ACC112 (cell line): ENCODE results near the gene DHH.

Experiments used
- H2AFZ ChIP-seq: fragments of 200-600 bp; sonication (generic); one replicate; pipeline ENCODE4 v1.6.0; 2017; ENCODE audit warnings: antibody characterized with exemption, low read length; ENCODE audit not compliant: unreplicated experiment
- H3K27ac ChIP-seq: fragments of 200-600 bp; sonication (generic); 2 replicates; pipeline ENCODE4 v1.5.1; 2014; ENCODE audit warnings: low read depth, mild to moderate bottlenecking, antibody characterized with exemption, low read length, moderate library complexity
- H3K27me3 ChIP-seq: fragments of 200-600 bp; sonication (generic); 2 replicates; pipeline ENCODE4 v1.6.1; 2014; ENCODE audit warnings: mild to moderate bottlenecking, antibody characterized with exemption, low read length, moderate library complexity, mixed read lengths; ENCODE audit not compliant: insufficient read depth
- H3K36me3 ChIP-seq: fragments of 200-600 bp; sonication (generic); 2 replicates; pipeline ENCODE4 v1.6.1; 2016; ENCODE audit warnings: mild to moderate bottlenecking, antibody characterized with exemption, low read length, moderate library complexity, mixed read lengths; ENCODE audit not compliant: insufficient read depth
- H3K4me1 ChIP-seq: fragments of 200-600 bp; sonication (generic); one replicate; pipeline ENCODE4 v1.6.1; 2016; ENCODE audit warnings: low read length, mixed read lengths; ENCODE audit not compliant: insufficient read depth, unreplicated experiment, control insufficient read depth
- H3K4me3 ChIP-seq: fragments of 200-600 bp; sonication (generic); 2 replicates; pipeline ENCODE4 v1.5.1; 2014; ENCODE audit warnings: mild to moderate bottlenecking, low read depth, low read length
- H3K79me2 ChIP-seq: fragments of 200-600 bp; sonication (generic); one replicate; pipeline ENCODE4 v1.6.0; 2016; ENCODE audit warnings: low read length; ENCODE audit not compliant: control insufficient read depth, unreplicated experiment, insufficient read depth

DHH gene

GRCh38 chr12:49092086-49092815, 2.4 kb downstream of the DHH start:
- peak overlapping the region; percentile 66 for H3K4me3 ChIP-seq
- H3K36me3 ChIP-seq, result no peaks in the 10 kb centered on the region; the same call in 1 of the 2 replicates
- peaks cover 26% of the 10 kb centered on the region for H3K4me1 ChIP-seq
- peaks cover 55% of the 10 kb centered on the region for H3K27me3 ChIP-seq
- H3K79me2 ChIP-seq, result no peaks in the 10 kb centered on the region
- no peak overlapping the region for H2AFZ ChIP-seq
- no peak overlapping the region for H3K27ac ChIP-seq

GRCh38 chr12:49091836-49092085, 2.8 kb downstream of the DHH start:
- H3K4me3 ChIP-seq, result peak overlapping the region; percentile 66
- H3K4me1 ChIP-seq, result peaks cover 26% of the 10 kb centered on the region
- no peak overlapping the region for H2AFZ ChIP-seq
- H3K27me3 ChIP-seq, result peaks cover 55% of the 10 kb centered on the region
- no peaks in the 10 kb centered on the region for H3K79me2 ChIP-seq
- no peaks in the 10 kb centered on the region for H3K36me3 ChIP-seq
- H3K27ac ChIP-seq, result no peak overlapping the region

- H3K4me1 ChIP-seq, result peaks cover 26% of the 10 kb centered on the region
- H2AFZ ChIP-seq, result no peak overlapping the region
- H3K27me3 ChIP-seq, result peaks cover 55% of the 10 kb centered on the region
- no peaks in the 10 kb centered on the region for H3K36me3 ChIP-seq
- H3K4me3 ChIP-seq, result no peak overlapping the region
- no peak overlapping the region for H3K27ac ChIP-seq
- H3K79me2 ChIP-seq, result no peaks in the 10 kb centered on the region
Measured at GRCh38 chr12:49091056-49091835, 3.4 kb downstream of the DHH start.

GRCh38 chr12:49089821-49090773, 4.5 kb downstream of the DHH start:
- Histone ChIP-seq H2AFZ (peak overlapping the region; percentile 35), H3K4me3 (peak overlapping the region; percentile 77), H3K27me3 (peaks cover 54% of the 10 kb centered on the region), H3K4me1 (peaks cover 26% of the 10 kb centered on the region), H3K27ac (no peak overlapping the region), H3K36me3 (no peaks in the 10 kb centered on the region), H3K79me2 (no peaks in the 10 kb centered on the region)

GRCh38 chr12:49088932-49089330, 5.7 kb downstream of the DHH start:
- H3K27me3 ChIP-seq, result peaks cover 42% of the 10 kb centered on the region
- H3K4me1 ChIP-seq, result peaks cover 15% of the 10 kb centered on the region
- no peak overlapping the region for H2AFZ ChIP-seq
- no peak overlapping the region for H3K27ac ChIP-seq
- H3K79me2 ChIP-seq, result no peaks in the 10 kb centered on the region
- no peak overlapping the region for H3K4me3 ChIP-seq
- H3K36me3 ChIP-seq, result no peaks in the 10 kb centered on the region

GRCh38 chr12:49088150-49088931, 6.3 kb downstream of the DHH start:
- Histone ChIP-seq H3K27me3 (peaks cover 36% of the 10 kb centered on the region), H3K36me3 (no peaks in the 10 kb centered on the region), H3K4me3 (peak overlapping the region; percentile 34; the same call in 1 of the 2 replicates), H2AFZ (peak overlapping the region; percentile 34), H3K4me1 (peaks cover 12% of the 10 kb centered on the region), H3K27ac (no peak overlapping the region), H3K79me2 (no peaks in the 10 kb centered on the region)

GRCh38 chr12:49086116-49086515, 8.5 kb downstream of the DHH start:
- H2AFZ ChIP-seq, result no peak overlapping the region
- peaks cover 18% of the 10 kb centered on the region for H3K27me3 ChIP-seq

GRCh38 chr12:49084438-49084837, 10.2 kb downstream of the DHH start:
- Histone ChIP-seq H3K4me3 (no peak overlapping the region), H3K27me3 (peaks cover 11% of the 10 kb centered on the region), H3K4me1 (no peaks in the 10 kb centered on the region), H2AFZ (no peak overlapping the region), H3K79me2 (no peaks in the 10 kb centered on the region), H3K27ac (no peak overlapping the region), H3K36me3 (no peaks in the 10 kb centered on the region)

More at GRCh38 chr12:49086116-49086515, 8.5 kb downstream of the DHH start:
- Histone ChIP-seq H3K4me3 (no peak overlapping the region), H3K4me1 (peaks cover 4% of the 10 kb centered on the region), H3K27ac (no peak overlapping the region), H3K79me2 (no peaks in the 10 kb centered on the region), H3K36me3 (no peaks in the 10 kb centered on the region)

- no peaks in the 10 kb centered on the region for H3K36me3 ChIP-seq
- H2AFZ ChIP-seq, result no peak overlapping the region
- H3K4me1 ChIP-seq, result no peaks in the 10 kb centered on the region
- no peak overlapping the region for H3K27ac ChIP-seq
- H3K4me3 ChIP-seq, result no peak overlapping the region
- no peaks in the 10 kb centered on the region for H3K79me2 ChIP-seq
- peaks cover 4% of the 10 kb centered on the region; the same call in 1 of the 2 replicates for H3K27me3 ChIP-seq
Measured at GRCh38 chr12:49079793-49080192, 14.8 kb downstream of the DHH start.

GRCh38 chr12:49070971-49071370, 23.6 kb downstream of the DHH start:
- Histone ChIP-seq H3K27ac (no peak overlapping the region), H3K36me3 (no peaks in the 10 kb centered on the region; the same call in 1 of the 2 replicates), H3K27me3 (no peaks in the 10 kb centered on the region), H3K4me3 (no peak overlapping the region), H3K79me2 (no peaks in the 10 kb centered on the region), H3K4me1 (peaks cover 6% of the 10 kb centered on the region), H2AFZ (no peak overlapping the region)
